ENCODE results near the gene SURF2. TPM values are rescaled to one million over a fixed set of nuclear protein-coding genes. Genes with fewer than 3 reads are reported as not detected.
"Not testable (repeated sequence)": the region's sequence is repeated elsewhere in the genome, so short reads cannot be mapped to it uniquely, and the experiment has no call there.

SURF2 gene
- total RNA-seq, 1 donor from 2014 or later = 20.0 TPM

GRCh38 chr9:133315997-133316396 lies 40.4 kb upstream of the SURF2 start:
- Mint-ChIP-seq H3K4me1 (ENCODE audit: low read depth, unreplicated experiment) (no peaks in the 10 kb centered on the region), H3K4me3 (ENCODE audit: unreplicated experiment) (no peak overlapping the region), H3K27me3 (ENCODE audit: low read depth, unreplicated experiment) (peaks cover 24% of the 10 kb centered on the region), H3K9me3 (ENCODE audit: unreplicated experiment) (no peaks in the 10 kb centered on the region), H3K36me3 (ENCODE audit: low read depth, unreplicated experiment) (peaks cover 2% of the 10 kb centered on the region), H3K27ac (ENCODE audit: unreplicated experiment) (no peak overlapping the region)
- Histone ChIP-seq H3K4me1 (ENCODE audit: insufficient read depth, low read length) (no peaks in the 10 kb centered on the region), H4K20me1 (ENCODE audit: insufficient read depth, low read length) (no peaks in the 10 kb centered on the region), H3K36me3 (ENCODE audit: insufficient read depth, low read length) (no peaks in the 10 kb centered on the region), H3K27me3 (ENCODE audit: insufficient read depth, low read length) (no peaks in the 10 kb centered on the region), H2AFZ (ENCODE audit: low read depth, low read length) (no peak overlapping the region), H3K4me2 (ENCODE audit: low read length) (no peak overlapping the region), H3K9ac (ENCODE audit: low read length) (no peak overlapping the region), H3K4me3 (ENCODE audit: insufficient read depth, low read depth, low read length) (no peak overlapping the region), H3K27ac (ENCODE audit: low read depth, low read length) (no peak overlapping the region), H3K79me2 (ENCODE audit: insufficient read depth, low read length) (no peaks in the 10 kb centered on the region), H3K9me3 (ENCODE audit: insufficient read depth, low read depth, low read length) (no peaks in the 10 kb centered on the region)
- TF ChIP-seq CTCF (IDR thresholded peaks at IDR 0.05; ENCODE audit: insufficient read depth, low read depth, low read length) (no peak), EZH2 (IDR thresholded peaks at IDR 0.05; ENCODE audit: insufficient read depth, low read length) (no peak)
- FAIRE-seq = no peak
- no peak for DNase-seq (ENCODE audit: low read depth)

GRCh38 chr9:133317551-133317950 lies 38.8 kb upstream of the SURF2 start:
- not testable (repeated sequence) for H3K4me3 Mint-ChIP-seq (ENCODE audit: unreplicated experiment); H3K27ac ChIP-seq (ENCODE audit: low read depth, low read length); H4K20me1 ChIP-seq (ENCODE audit: insufficient read depth, low read length); H3K79me2 ChIP-seq (ENCODE audit: insufficient read depth, low read length); H3K36me3 ChIP-seq (ENCODE audit: insufficient read depth, low read length); H3K27me3 ChIP-seq (ENCODE audit: insufficient read depth, low read length); H3K4me3 ChIP-seq (ENCODE audit: insufficient read depth, low read depth, low read length); H3K36me3 Mint-ChIP-seq (ENCODE audit: low read depth, unreplicated experiment); H2AFZ ChIP-seq (ENCODE audit: low read depth, low read length); H3K4me1 Mint-ChIP-seq (ENCODE audit: low read depth, unreplicated experiment); H3K4me2 ChIP-seq (ENCODE audit: low read length); H3K4me1 ChIP-seq (ENCODE audit: insufficient read depth, low read length); DNase-seq (ENCODE audit: low read depth); H3K9me3 Mint-ChIP-seq (ENCODE audit: unreplicated experiment); FAIRE-seq; H3K27ac Mint-ChIP-seq (ENCODE audit: unreplicated experiment); H3K9me3 ChIP-seq (ENCODE audit: insufficient read depth, low read depth, low read length); H3K9ac ChIP-seq (ENCODE audit: low read length)
- H3K27me3 Mint-ChIP-seq (ENCODE audit: low read depth, unreplicated experiment) = peaks cover 28% of the 10 kb centered on the region

GRCh38 chr9:133320421-133320881 lies 35.9 kb upstream of the SURF2 start:
- Histone ChIP-seq H3K4me2 (ENCODE audit: low read length) (no peak overlapping the region), H3K4me1 (ENCODE audit: insufficient read depth, low read length) (no peaks in the 10 kb centered on the region), H3K9me3 (ENCODE audit: insufficient read depth, low read depth, low read length) (no peaks in the 10 kb centered on the region), H3K79me2 (ENCODE audit: insufficient read depth, low read length) (no peaks in the 10 kb centered on the region), H3K9ac (ENCODE audit: low read length) (no peak overlapping the region), H3K27me3 (ENCODE audit: insufficient read depth, low read length) (no peaks in the 10 kb centered on the region), H3K27ac (ENCODE audit: low read depth, low read length) (no peak overlapping the region), H3K4me3 (ENCODE audit: insufficient read depth, low read depth, low read length) (no peak overlapping the region), H4K20me1 (ENCODE audit: insufficient read depth, low read length) (no peaks in the 10 kb centered on the region), H3K36me3 (ENCODE audit: insufficient read depth, low read length) (no peaks in the 10 kb centered on the region), H2AFZ (ENCODE audit: low read depth, low read length) (no peak overlapping the region)
- H3K27ac Mint-ChIP-seq (ENCODE audit: unreplicated experiment) = no peak overlapping the region
- FAIRE-seq (no peak), DNase-seq (ENCODE audit: low read depth) (no peak)
- TF ChIP-seq EZH2 (IDR thresholded peaks at IDR 0.05; ENCODE audit: insufficient read depth, low read length) = no peak
- no peak for TF ChIP-seq CTCF (IDR thresholded peaks at IDR 0.05; ENCODE audit: insufficient read depth, low read depth, low read length)
- peaks cover 11% of the 10 kb centered on the region for H3K9me3 Mint-ChIP-seq (ENCODE audit: unreplicated experiment)
- no peaks in the 10 kb centered on the region for H3K4me1 Mint-ChIP-seq (ENCODE audit: low read depth, unreplicated experiment)
- peaks cover 34% of the 10 kb centered on the region for H3K27me3 Mint-ChIP-seq (ENCODE audit: low read depth, unreplicated experiment)
- H3K36me3 Mint-ChIP-seq (ENCODE audit: low read depth, unreplicated experiment) = peaks cover 10% of the 10 kb centered on the region
- no peak overlapping the region for H3K4me3 Mint-ChIP-seq (ENCODE audit: unreplicated experiment)
